Kasumi-1 (cell line): ENCODE measurements around the gene KSR2.
"Not testable (repeated sequence)": the region's sequence is repeated elsewhere in the genome, so short reads cannot be mapped to it uniquely, and the experiment has no call there.

ENCODE experiments used
- DNase-seq, 2 experiments: peaks; one replicate each; lab custom pipeline; 2025; lab: John Stamatoyannopoulos, UW

Gene KSR2

GRCh38 chr12:117761528-117762100 lies 207.2 kb downstream of the KSR2 start:
- DNase-seq = no peak

- DNase-seq = no peak
Observed at GRCh38 chr12:117760990-117761389, 207.8 kb downstream of the KSR2 start.

DNA sequence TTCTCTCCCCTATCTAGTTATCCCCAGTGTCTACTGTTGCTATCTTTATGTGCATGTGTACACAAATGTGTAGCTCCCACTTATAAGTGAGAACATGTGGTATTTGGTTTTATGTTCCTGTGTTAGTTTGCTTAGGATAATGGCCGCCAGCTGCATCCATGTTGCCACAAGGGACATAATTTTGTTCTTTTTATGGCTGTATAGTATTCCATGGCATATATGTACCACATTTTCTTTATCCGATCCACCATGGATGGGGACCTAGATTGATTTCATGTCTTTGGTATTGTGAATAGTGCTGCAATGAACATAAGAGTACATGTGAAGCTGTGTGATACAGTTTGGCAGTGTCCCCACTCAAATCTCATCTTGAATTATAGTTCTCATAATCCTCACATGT lies 218.1 kb downstream of the KSR2 start:
- DNase-seq = no peak

DNA sequence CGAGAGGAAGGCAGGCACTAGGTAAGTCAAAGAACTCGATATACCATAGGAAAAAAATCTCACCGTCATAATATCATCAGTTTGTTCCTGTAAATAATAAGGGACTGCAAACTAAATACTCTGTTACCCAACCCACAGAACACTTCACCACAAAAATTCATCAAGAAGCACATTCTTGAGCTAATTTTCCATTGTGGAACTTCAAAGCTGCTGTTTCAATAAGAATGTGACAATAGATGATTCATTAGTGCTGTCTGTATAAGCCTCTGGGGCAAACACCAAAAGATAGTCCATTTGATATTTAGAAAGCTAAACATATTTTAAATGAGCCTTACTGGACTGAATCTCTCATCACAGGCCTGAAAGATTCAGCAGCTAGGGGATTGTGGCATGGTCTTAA lies 219.4 kb downstream of the KSR2 start:
- no peak for DNase-seq

DNA sequence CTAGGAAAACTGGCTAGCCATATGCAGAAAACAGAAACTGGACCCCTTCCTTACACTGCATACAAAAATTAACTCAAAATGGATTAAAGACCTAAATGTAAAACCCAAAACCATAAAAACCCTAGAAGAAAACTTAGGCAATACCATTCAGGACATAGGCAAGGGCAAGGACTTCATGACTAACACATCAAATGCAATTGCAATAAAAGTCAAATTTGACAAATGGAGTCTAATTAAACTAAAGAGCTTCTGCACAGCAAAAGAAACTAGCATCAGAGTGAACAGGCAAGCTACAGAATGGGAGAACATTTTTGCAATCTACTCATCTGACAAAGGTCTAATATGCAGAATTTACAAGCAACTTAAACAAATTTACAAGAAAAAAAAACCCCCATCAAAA lies 222.4 kb downstream of the KSR2 start:
- DNase-seq = not testable (repeated sequence)

DNA sequence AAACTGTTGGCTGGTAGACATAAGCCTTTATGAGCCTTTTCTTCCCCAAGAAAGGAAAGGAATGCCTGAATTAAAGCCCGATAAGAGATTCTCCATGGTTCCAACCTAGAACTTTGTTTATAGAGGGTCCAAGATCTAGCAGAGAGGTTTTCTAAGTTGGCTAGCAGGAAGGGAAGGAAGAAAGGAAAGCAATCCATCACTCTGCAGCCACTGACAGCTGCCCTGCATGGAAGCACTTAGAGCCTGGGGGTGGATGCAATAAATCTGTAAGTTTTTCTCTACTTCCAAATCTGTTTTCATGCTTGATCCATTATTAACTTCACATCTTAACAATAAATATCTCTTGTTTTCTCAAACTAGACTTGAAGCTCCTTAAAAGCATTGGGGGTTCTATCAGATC lies 224.4 kb downstream of the KSR2 start:
- no peak for DNase-seq

- no peak for DNase-seq
Observed at GRCh38 chr12:117743761-117744160, 225.0 kb downstream of the KSR2 start.

DNA sequence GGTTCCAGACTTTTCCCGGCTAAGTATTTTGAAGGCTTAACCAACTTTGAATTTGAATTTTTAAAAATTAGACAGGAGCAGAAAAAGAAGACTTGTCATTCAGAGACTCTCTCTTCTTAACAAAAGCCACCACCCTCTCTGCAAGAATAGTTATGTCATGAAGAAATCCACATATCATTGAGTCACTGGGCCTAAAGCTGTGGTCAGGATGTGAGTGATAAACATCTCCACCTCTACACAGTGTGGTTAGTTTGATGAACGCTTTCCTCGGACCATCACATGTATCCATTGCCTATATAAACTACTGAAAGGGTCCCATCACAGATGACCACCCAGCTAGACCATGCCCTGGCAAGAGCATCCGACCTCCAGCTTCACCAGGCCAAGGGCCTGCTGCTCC lies 226.1 kb downstream of the KSR2 start:
- no peak for DNase-seq

DNA sequence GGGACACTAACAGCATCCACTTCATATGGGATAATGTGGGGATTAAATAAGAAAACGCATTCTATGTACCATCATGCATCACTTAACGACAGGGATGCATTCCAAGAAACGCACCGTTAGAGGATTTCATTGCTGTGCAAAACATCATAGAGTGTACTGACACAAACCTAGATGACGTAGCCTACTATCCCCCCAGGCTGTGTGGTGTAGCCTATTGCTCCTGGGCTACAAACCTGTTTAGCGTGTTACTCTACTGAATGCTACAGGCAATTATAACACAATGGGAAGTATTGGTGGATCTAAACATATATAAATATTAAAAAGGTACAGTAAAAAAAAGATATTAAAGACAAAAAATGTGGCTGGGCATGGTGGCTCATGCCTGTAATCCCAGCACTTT lies 230.6 kb downstream of the KSR2 start:
- no peak for DNase-seq

DNA sequence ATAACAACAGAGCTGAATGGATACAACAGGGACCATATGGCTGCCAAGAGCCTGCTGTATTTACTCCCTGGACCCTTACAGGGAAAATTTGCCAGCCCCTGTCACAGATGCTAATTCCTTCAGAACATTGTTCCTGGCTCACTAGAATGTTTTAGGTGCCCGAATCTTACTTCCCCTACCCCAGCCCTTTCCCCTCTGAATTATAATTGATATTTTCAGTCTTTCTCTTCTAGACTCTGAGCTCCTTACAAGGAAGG lies 235.3 kb downstream of the KSR2 start:
- DNase-seq = no peak

DNA sequence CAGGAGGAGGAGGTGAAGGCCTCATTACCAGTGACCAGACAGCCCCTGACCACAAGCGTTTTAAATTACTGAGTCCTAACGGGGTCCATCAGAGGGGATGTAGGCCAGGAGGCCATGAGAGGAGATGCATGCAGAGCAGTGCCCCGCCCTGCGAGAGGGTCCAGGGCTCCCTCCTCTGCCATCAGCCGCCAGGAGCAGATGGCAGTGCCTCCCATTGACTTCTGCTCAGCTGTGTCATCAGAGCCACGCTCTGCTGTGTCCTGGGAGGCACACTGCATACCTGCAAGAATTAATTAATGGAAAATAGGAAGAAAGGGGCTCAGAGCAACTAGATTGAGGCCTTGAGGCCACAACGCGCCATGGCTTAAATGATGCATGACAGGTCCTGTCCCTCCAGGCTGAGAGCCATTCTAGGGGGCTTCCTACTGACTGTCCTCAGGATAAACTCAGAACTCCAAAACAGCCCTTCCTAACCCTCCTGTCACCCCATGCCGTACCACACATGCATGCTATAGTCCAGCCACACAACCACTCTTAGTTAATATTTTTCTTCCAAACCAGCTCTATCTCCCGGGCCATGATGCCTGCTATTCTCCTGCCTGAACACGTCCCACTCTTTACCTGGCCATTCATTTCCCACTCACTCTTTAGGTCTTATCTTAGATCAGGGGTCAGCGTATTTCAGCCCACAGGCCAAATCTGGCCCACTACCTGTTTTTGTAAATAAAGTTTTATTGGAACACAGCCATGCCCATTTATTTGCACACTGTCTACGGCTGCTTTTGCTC lies 235.8 kb downstream of the KSR2 start:
- no peak for DNase-seq

GRCh38 chr12:117731131-117731530 lies 237.7 kb downstream of the KSR2 start:
- DNase-seq = not testable (repeated sequence)

- no peak for DNase-seq
Observed at GRCh38 chr12:117727301-117727700, 241.5 kb downstream of the KSR2 start.

DNA sequence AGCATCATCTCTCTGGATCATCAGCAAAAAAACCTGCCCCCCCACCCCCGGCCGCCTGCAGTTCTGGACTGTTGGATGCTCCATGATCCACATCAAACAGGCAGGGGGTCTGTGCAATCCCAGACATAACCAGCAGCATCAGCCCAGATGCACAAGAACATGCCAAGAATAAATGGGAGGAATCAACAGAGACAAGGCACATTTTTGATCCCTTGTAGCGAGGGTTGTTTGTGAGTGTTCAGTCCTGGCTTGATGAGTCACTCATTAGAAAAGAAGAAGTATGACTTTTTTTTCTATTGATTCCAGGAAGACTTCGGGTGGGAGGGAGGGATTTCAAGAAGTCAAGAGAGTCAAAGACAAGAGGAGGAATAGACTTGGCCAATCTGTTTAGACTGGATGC lies 244.2 kb downstream of the KSR2 start:
- DNase-seq = no peak

DNA sequence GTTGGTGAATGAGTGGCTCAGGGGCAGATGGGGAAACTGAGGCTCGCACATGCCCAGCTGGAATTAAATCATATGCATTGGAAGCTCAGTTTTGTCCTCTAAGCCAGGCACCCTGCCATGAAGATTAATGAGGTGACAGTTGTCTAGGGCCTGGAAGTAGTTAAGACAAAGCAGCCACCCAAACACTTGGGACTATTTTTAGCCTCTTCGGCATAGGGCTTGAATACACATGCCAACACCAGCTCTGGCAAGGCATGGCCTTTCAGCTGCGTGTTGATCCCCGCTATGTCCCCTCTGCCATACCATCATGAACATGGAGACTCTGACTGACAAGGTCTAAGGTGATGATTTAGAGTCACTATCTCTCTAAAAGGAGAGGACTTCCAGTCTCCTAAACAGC lies 250.2 kb downstream of the KSR2 start:
- no peak for DNase-seq

- DNase-seq = no peak
Observed at GRCh38 chr12:117718141-117718540, 250.6 kb downstream of the KSR2 start.

DNA sequence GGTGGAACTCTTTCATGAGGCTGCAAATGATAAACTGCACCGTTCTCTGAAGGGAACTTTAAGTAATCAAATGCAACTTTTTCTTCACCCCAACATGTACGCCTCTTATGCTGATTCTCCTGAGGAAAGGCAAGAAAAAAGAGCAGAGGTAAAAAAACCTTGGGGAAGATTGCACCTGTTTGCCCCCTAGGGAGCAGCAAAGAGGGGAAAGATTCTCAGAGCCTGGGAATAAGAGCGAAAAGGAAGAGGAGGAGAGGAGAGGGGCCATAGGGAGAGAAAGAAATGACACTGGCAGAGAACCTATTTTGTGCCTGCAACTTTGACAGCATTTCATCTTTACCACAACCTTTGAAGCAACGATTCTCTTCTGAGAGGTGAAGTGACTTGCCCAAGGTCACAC lies 254.6 kb downstream of the KSR2 start:
- no peak for DNase-seq

DNA sequence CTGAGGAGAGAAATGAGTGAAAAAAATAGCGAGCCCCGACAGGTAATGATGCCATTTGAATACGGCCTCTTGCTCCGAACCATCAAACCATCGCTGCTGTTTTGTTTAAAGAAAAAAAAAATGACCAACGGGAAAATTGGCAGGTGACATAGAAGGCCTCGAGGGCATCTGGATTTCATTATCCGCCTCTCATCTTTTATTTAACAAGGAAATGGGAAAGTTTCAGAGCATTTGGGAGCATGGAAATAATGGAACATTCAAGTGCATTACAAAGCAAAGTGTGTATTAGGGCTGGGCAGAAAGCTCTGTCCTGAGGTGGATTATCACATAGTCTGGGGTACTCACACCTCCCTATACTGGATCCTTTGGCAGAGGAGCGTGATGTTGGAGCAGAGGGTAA lies 258.7 kb downstream of the KSR2 start:
- DNase-seq = no peak

DNA sequence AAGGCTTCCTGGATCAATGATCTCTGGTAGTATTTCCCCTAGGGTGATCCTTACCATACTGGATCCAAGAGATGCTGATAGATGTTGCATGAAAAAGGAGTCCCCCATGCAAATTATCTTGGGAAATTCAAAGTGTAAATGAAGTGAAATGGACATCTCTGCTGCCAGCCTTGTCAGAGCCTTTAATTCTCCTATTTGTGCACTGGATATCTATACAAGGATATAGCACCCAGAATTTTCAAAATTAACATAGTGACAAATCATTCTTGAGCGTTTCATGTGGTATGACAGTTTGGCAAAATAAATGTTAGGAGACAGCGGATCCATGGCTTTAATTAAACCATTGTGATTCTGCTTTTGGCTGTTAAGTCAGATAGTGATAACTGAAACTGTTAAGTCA lies 260.9 kb downstream of the KSR2 start:
- DNase-seq = no peak

DNA sequence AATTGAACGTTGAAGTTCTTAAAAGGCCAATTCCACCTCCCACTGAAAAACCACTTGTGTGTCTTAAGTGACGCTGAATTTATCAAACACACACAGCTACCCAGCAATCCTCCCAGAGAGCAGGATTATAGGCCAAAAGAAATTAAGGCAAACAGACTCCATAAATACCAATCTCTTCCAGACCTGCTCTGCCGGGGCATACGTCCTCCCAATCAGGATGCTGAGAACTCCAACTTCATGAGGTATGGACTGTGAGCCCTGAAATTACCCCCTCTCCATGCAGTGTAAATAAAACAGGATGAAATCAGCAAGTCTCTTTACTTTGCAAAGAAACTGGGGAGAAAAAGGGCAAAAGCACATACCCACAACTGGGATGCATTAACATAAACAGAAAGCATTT lies 265.2 kb downstream of the KSR2 start:
- no peak for DNase-seq

DNA sequence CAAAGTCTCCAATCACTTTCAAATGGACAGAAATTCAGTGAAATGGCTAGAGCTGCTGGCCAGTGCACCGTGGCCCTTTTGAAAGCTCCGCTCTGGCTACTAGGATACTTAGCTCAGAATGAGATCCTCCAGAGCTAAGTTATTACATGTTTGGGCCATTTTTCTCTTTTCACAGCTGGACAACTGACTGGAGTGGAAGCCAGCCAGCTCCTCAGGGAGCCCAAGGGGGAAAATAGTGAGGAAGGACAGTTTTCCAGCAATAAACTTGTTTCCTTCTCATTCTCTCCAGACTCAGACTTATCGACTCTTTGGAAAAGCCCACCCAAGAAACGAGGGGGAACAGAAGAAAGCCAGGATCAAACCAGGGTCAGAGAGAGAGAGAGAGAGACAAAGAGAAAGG lies 266.0 kb downstream of the KSR2 start:
- DNase-seq = no peak

- DNase-seq = no peak
Observed at GRCh38 chr12:117699575-117699974, 269.2 kb downstream of the KSR2 start.

DNA sequence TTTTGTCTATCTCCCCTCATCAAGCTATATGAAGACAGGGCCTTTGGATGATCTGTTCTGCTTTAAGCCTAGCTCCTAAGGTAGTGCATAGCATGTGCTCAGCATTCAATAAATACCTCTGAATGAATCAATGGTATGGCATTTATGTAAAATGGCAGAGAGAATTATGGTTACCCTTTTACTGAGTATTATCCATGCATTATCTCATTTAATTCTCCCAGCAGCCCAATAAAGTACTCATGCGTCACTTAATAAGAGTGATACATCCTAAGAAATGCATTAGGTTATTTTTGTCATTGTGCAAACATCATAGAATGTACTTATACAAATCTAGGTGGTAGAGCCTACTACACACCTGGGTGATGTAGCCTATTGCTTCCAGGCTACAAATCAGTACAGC lies 269.7 kb downstream of the KSR2 start:
- DNase-seq = no peak

- no peak for DNase-seq
Observed at GRCh38 chr12:117695956-117696355, 272.8 kb downstream of the KSR2 start.
